Measurements from ENCODE around the gene AFF1. TPM values are rescaled to one million over a fixed set of nuclear protein-coding genes. Genes with fewer than 3 reads are reported as not detected.

The AFF1 gene
- total RNA-seq, 6 experiments from 2014 or later, result 23.8 to 39.6 (median 34.9) TPM

GRCh38 chr4:86957215-86957614 lies 22.4 kb downstream of the AFF1 start:
- Histone ChIP-seq H3K4me3 (no peak overlapping the region), H3K4me1 (peaks cover 0 to 48% (median 16%) of the 10 kb centered on the region in 4 donors), H3K27ac (no peak overlapping the region), H3K9me3 (no peaks in the 10 kb centered on the region), H3K36me3 (peaks cover 0 to 2% (median 0%) of the 10 kb centered on the region in 4 donors), H3K27me3 (no peaks in the 10 kb centered on the region)
- no peak for DNase-seq
- intact Hi-C loops (cut with DNase I), result no loop called here
- peak in 2 of 4 donors; percentile 14 to 20 for ATAC-seq
- TF ChIP-seq POLR2A (IDR thresholded peaks at IDR 0.05), result no peak
- no peak for TF ChIP-seq CTCF (IDR thresholded peaks at IDR 0.05)
- 100% methylated on average over 1 of the region's 1 CpG for WGBS (ENCODE audit: insufficient coverage, low coverage, low lambda C conversion rate, missing lambda C conversion rate)

- DNase-seq (no peak), ATAC-seq (no peak)
- H3K9me3 ChIP-seq, result no peaks in the 10 kb centered on the region
- intact Hi-C loops (cut with DNase I), result no loop called here
- 59% methylated on average over 11 of the region's 11 CpGs for WGBS (ENCODE audit: insufficient coverage, low coverage, low lambda C conversion rate, missing lambda C conversion rate)
- H3K4me1 ChIP-seq, result peaks cover 0 to 48% (median 16%) of the 10 kb centered on the region in 4 donors
- TF ChIP-seq CTCF (IDR thresholded peaks at IDR 0.05) (no peak), POLR2A (IDR thresholded peaks at IDR 0.05) (no peak)
- no peaks in the 10 kb centered on the region for H3K27me3 ChIP-seq
- H3K4me3 ChIP-seq, result no peak overlapping the region
- no peaks in the 10 kb centered on the region for H3K36me3 ChIP-seq
- H3K27ac ChIP-seq, result peak overlapping the region in 1 of 3 donors; percentile 64
Measured at GRCh38 chr4:86959588-86960500, 25.0 kb downstream of the AFF1 start.

GRCh38 chr4:86960557-86960961 lies 25.7 kb downstream of the AFF1 start:
- no peak for TF ChIP-seq POLR2A (IDR thresholded peaks at IDR 0.05)
- TF ChIP-seq CTCF (IDR thresholded peaks at IDR 0.05), result no peak
- Histone ChIP-seq H3K27ac (peak overlapping the region in 2 of 3 donors; percentile 8 to 64), H3K4me1 (peaks cover 0 to 48% (median 16%) of the 10 kb centered on the region in 4 donors), H3K9me3 (no peaks in the 10 kb centered on the region), H3K27me3 (no peaks in the 10 kb centered on the region), H3K36me3 (no peaks in the 10 kb centered on the region), H3K4me3 (no peak overlapping the region)
- intact Hi-C loops (cut with DNase I), result no loop called here
- WGBS (ENCODE audit: insufficient coverage, low coverage, low lambda C conversion rate, missing lambda C conversion rate), result 12% methylated on average over 2 of the region's 2 CpGs
- ATAC-seq (peak; percentile 83 to 97 (median 96)), DNase-seq (peak in 1 of 3 donors; percentile 63)

- peaks cover 0 to 43% (median 16%) of the 10 kb centered on the region in 4 donors for H3K4me1 ChIP-seq
- TF ChIP-seq CTCF (IDR thresholded peaks at IDR 0.05) (no peak), POLR2A (IDR thresholded peaks at IDR 0.05) (no peak)
- ATAC-seq, result peak in 3 of 4 donors; percentile 5 to 26 (median 7)
Measured at GRCh38 chr4:86961116-86961515, 26.3 kb downstream of the AFF1 start.

More at GRCh38 chr4:86961116-86961515, 26.3 kb downstream of the AFF1 start:
- Histone ChIP-seq H3K36me3 (no peaks in the 10 kb centered on the region), H3K27ac (peak overlapping the region in 2 of 3 donors; percentile 8 to 35), H3K4me3 (no peak overlapping the region), H3K27me3 (no peaks in the 10 kb centered on the region), H3K9me3 (no peaks in the 10 kb centered on the region)
- WGBS (ENCODE audit: insufficient coverage, low coverage, low lambda C conversion rate, missing lambda C conversion rate), result 52% methylated on average over 4 of the region's 4 CpGs
- DNase-seq, result no peak
- intact Hi-C loops (cut with DNase I), result no loop called here
